ENCODE results near the gene KRT16.
"Not testable (repeated sequence)": the region's sequence is repeated elsewhere in the genome, so short reads cannot be mapped to it uniquely, and the experiment has no call there.

KRT16 gene

GRCh38 chr17:41589301-41589700 is 23.3 kb downstream of the KRT16 start:
- Histone ChIP-seq H3K27me3 (ENCODE audit: insufficient read depth, insufficient read length) (no peaks in the 10 kb centered on the region), H3K4me1 (ENCODE audit: insufficient read depth, insufficient read length) (no peaks in the 10 kb centered on the region), H3K9me3 (ENCODE audit: insufficient read depth, low read length) (no peaks in the 10 kb centered on the region), H3K36me3 (ENCODE audit: insufficient read depth, insufficient read length, low read length) (no peaks in the 10 kb centered on the region), H3K9ac (ENCODE audit: insufficient read length, low read depth) (no peak overlapping the region), H3K4me3 (ENCODE audit: insufficient read length, low read depth) (no peak overlapping the region)
- no peak for TF ChIP-seq ZNF274 (IDR thresholded peaks at IDR 0.05; ENCODE audit: low read depth, low read length)
- no peak for TF ChIP-seq YY1 (IDR thresholded peaks at IDR 0.05; ENCODE audit: insufficient read depth, insufficient read length)
- no peak for TF ChIP-seq SUZ12 (IDR thresholded peaks at IDR 0.05; ENCODE audit: extremely low read depth, insufficient read depth, insufficient read length)
- no peak for DNase-seq (ENCODE audit: low read depth, low spot score)

GRCh38 chr17:41588126-41588810 is 24.3 kb downstream of the KRT16 start:
- Histone ChIP-seq H3K4me1 (ENCODE audit: insufficient read depth, insufficient read length) (no peaks in the 10 kb centered on the region), H3K27me3 (ENCODE audit: insufficient read depth, insufficient read length) (no peaks in the 10 kb centered on the region), H3K9ac (ENCODE audit: insufficient read length, low read depth) (no peak overlapping the region), H3K4me3 (ENCODE audit: insufficient read length, low read depth) (no peak overlapping the region), H3K36me3 (ENCODE audit: insufficient read depth, insufficient read length, low read length) (no peaks in the 10 kb centered on the region), H3K9me3 (ENCODE audit: insufficient read depth, low read length) (no peaks in the 10 kb centered on the region)
- TF ChIP-seq ZNF274 (IDR thresholded peaks at IDR 0.05; ENCODE audit: low read depth, low read length): no peak
- no peak for DNase-seq (ENCODE audit: low read depth, low spot score)

- DNase-seq (ENCODE audit: low read depth, low spot score): no peak
- H3K4me3 ChIP-seq (ENCODE audit: insufficient read length, low read depth): no peak within 1 kb of the TSS
- no peaks in the 10 kb centered on the region for H3K36me3 ChIP-seq (ENCODE audit: insufficient read depth, insufficient read length, low read length)
- no peaks in the 10 kb centered on the region for H3K4me1 ChIP-seq (ENCODE audit: insufficient read depth, insufficient read length)
- no peaks in the 10 kb centered on the region for H3K9me3 ChIP-seq (ENCODE audit: insufficient read depth, low read length)
- H3K9ac ChIP-seq (ENCODE audit: insufficient read length, low read depth): no peak within 1 kb of the TSS
- no peaks in the 10 kb centered on the region for H3K27me3 ChIP-seq (ENCODE audit: insufficient read depth, insufficient read length)
- TF ChIP-seq ZNF274 (IDR thresholded peaks at IDR 0.05; ENCODE audit: low read depth, low read length): no peak
- TF ChIP-seq SUZ12 (IDR thresholded peaks at IDR 0.05; ENCODE audit: extremely low read depth, insufficient read depth, insufficient read length): no peak
- TF ChIP-seq YY1 (IDR thresholded peaks at IDR 0.05; ENCODE audit: insufficient read depth, insufficient read length): no peak
Measured at GRCh38 chr17:41586863-41587495, 25.6 kb downstream of the KRT16 start, which contains the start of gene KRT14. TSS of gene KRT14 (minus strand) at chr17:41586895. CDS start at chr17:41586834, 61 bp downstream.

GRCh38 chr17:41585301-41586056 is 27.1 kb downstream of the KRT16 start:
- no peaks in the 10 kb centered on the region for H3K36me3 ChIP-seq (ENCODE audit: insufficient read depth, insufficient read length, low read length)
- H3K9me3 ChIP-seq (ENCODE audit: insufficient read depth, low read length): no peaks in the 10 kb centered on the region
- H3K4me1 ChIP-seq (ENCODE audit: insufficient read depth, insufficient read length): no peaks in the 10 kb centered on the region
- no peaks in the 10 kb centered on the region for H3K27me3 ChIP-seq (ENCODE audit: insufficient read depth, insufficient read length)
- H3K4me3 ChIP-seq (ENCODE audit: insufficient read length, low read depth): no peak overlapping the region
- H3K9ac ChIP-seq (ENCODE audit: insufficient read length, low read depth): no peak overlapping the region
- no peak for TF ChIP-seq YY1 (IDR thresholded peaks at IDR 0.05; ENCODE audit: insufficient read depth, insufficient read length)
- TF ChIP-seq ZNF274 (IDR thresholded peaks at IDR 0.05; ENCODE audit: low read depth, low read length): no peak
- no peak for TF ChIP-seq SUZ12 (IDR thresholded peaks at IDR 0.05; ENCODE audit: extremely low read depth, insufficient read depth, insufficient read length)
- no peak for DNase-seq (ENCODE audit: low read depth, low spot score)

- H3K36me3 ChIP-seq (ENCODE audit: insufficient read depth, insufficient read length, low read length); H3K9me3 ChIP-seq (ENCODE audit: insufficient read depth, low read length); H3K9ac ChIP-seq (ENCODE audit: insufficient read length, low read depth); H3K4me1 ChIP-seq (ENCODE audit: insufficient read depth, insufficient read length); H3K27me3 ChIP-seq (ENCODE audit: insufficient read depth, insufficient read length); DNase-seq (ENCODE audit: low read depth, low spot score); H3K4me3 ChIP-seq (ENCODE audit: insufficient read length, low read depth): not testable (repeated sequence)
Measured at GRCh38 chr17:41584331-41584927, 28.1 kb downstream of the KRT16 start.

GRCh38 chr17:41583137-41584127 is 29.1 kb downstream of the KRT16 start:
- Histone ChIP-seq H3K4me3 (ENCODE audit: insufficient read length, low read depth) (no peak overlapping the region), H3K36me3 (ENCODE audit: insufficient read depth, insufficient read length, low read length) (no peaks in the 10 kb centered on the region), H3K27me3 (ENCODE audit: insufficient read depth, insufficient read length) (no peaks in the 10 kb centered on the region), H3K4me1 (ENCODE audit: insufficient read depth, insufficient read length) (no peaks in the 10 kb centered on the region), H3K9ac (ENCODE audit: insufficient read length, low read depth) (no peak overlapping the region), H3K9me3 (ENCODE audit: insufficient read depth, low read length) (no peaks in the 10 kb centered on the region)
- no peak for DNase-seq (ENCODE audit: low read depth, low spot score)
- TF ChIP-seq SUZ12 (IDR thresholded peaks at IDR 0.05; ENCODE audit: extremely low read depth, insufficient read depth, insufficient read length) (no peak), YY1 (IDR thresholded peaks at IDR 0.05; ENCODE audit: insufficient read depth, insufficient read length) (no peak), ZNF274 (IDR thresholded peaks at IDR 0.05; ENCODE audit: low read depth, low read length) (no peak)

GRCh38 chr17:41582061-41582968 is 30.3 kb downstream of the KRT16 start:
- H3K9ac ChIP-seq (ENCODE audit: insufficient read length, low read depth); H3K9me3 ChIP-seq (ENCODE audit: insufficient read depth, low read length); DNase-seq (ENCODE audit: low read depth, low spot score); H3K4me1 ChIP-seq (ENCODE audit: insufficient read depth, insufficient read length); H3K36me3 ChIP-seq (ENCODE audit: insufficient read depth, insufficient read length, low read length); H3K4me3 ChIP-seq (ENCODE audit: insufficient read length, low read depth); H3K27me3 ChIP-seq (ENCODE audit: insufficient read depth, insufficient read length): not testable (repeated sequence)

All from NT2/D1 (cell line).